Activated CD4-positive, CD25-positive, alpha-beta regulatory T cell treated with anti-CD3 and anti-CD28 coated beads, Interleukin-2, amount 50 U/mL, for 24 hours (primary cell): ENCODE measurements around the gene MOV10.

Source experiments
- ATAC-seq, 2 donors: fragments of 150-1000 bp; cut with Tn5 transposase; one replicate each; pipeline ENCODE4 v1.10.0; 2021; ENCODE audit warnings: mild to moderate bottlenecking in 1 of 2, moderate library complexity in 1 of 2

MOV10 gene

DNA sequence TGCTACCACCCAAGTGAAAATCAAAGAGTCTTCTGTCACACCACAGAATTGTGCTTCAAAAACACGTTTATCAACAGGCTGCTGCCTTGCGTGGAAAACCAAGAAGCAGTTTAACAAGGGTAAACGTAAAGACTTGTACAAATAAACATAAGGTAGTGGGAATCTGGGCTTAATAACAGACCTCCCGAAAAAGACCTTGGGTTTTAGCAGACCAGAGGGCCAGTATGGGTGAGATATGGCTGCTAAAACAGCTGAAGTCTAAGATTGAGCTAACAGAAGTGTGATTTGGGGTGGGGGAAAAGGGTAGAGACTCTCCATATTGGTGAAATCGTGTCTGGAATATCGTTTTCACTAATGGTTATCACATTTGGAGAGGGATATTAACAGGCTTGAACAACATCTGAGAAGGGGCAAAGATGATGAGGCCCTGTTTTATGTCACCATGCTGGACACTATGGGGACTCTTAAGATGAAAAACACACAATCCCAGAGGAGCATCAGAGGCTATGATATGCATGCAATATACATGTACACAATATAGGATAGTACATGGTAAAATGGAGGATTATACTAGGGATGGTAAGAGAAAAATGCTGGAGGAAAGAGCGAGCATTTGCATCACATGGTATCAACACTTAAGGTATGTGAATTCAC lies 1.4 kb downstream of the MOV10 start:
- no peak for ATAC-seq

DNA sequence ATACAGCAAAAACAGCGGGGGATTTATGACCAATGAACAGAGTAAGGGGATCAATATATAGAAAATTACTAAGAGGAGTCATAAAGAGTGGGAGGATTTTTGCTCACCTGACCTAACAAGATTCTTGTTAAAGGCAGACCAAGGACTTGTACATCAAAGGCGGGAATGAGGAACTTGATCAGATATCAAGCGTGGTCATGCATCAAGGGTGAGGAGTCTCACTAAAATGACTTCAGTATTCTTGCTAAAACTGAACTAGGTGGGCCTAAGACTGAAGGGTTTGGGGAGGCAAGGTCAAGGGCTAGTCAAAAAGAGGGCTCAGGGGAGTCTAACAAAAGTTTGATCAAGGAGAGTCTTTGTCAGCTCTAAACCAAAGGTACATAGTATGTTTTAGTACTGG lies 2.1 kb downstream of the MOV10 start:
- ATAC-seq: no peak

DNA sequence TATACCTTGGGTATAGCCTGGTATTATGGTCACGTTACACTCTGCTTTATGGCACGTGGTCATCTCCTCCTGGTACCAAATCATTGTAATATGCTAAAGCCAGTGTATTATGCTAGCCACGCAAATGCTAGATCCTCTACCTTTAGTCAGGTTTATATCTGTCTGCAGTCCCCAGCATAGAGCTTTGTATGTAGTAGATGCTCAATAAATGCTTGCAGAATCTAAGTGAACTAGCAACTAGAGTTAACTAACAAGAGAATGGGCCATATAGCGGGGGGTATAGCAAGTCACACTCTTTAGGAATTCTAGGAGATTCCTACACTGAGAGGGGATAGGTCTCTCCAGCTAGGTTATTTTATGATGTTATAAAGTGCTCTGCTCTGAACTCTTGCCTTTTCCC lies 3.0 kb downstream of the MOV10 start:
- ATAC-seq: no peak

DNA sequence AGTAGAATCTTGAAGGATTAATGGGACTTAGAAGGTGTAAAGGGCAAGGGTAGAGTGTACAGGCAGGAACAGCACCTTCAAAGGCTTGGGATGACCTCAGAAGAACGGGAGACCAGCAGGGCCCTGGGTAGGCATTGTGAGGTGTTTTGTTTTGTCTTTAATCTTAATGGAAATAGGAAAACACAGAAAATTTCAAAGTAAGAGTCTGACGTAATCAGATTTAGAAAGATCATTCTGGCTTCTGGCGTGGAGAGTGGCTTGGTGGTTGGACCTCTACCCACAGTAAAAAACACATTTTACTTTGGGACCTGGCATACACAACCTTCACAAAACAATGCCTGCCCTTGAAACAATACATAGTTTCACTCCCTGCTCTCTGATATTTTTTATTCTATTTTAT lies 4.1 kb downstream of the MOV10 start:
- no peak for ATAC-seq

DNA sequence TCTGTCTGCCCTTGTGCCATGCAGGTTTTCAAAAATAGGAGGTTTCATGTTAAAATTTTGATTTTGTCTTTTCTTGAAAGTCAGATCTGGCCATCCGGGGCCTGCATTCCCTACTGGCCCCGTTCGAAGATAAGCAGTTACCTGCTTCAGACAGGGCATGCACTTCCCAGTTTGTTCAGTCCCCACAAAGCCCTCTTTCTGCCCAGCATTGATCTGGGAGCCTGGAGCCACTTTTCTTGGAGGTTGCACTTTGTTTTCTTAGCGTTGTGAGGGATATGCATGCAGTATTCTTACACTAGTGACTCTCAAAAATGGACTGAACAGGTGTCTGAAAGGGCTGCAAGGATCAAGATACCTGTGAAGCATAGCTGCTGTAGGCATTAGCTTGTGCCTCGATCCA lies 11.5 kb downstream of the MOV10 start:
- no peak for ATAC-seq

DNA sequence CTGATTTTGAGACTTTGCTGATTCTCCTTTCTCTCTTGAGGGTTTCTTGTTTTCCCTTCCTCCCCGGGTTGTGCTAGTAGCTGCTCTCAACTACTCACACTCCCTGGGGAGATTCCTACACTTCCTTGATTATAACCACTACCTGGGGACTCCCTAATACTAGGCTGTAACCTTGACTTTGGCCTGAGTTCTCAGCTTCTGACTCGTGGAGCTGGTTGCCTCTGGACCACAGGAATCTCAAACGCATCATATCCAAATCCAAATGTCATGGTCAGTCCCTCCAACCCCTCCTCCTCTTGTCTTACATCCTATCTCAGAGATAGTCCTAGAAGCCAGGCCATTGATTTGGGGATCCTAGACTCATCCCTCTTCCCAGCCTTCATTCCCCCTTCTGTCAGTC lies 12.0 kb downstream of the MOV10 start:
- no peak for ATAC-seq

DNA sequence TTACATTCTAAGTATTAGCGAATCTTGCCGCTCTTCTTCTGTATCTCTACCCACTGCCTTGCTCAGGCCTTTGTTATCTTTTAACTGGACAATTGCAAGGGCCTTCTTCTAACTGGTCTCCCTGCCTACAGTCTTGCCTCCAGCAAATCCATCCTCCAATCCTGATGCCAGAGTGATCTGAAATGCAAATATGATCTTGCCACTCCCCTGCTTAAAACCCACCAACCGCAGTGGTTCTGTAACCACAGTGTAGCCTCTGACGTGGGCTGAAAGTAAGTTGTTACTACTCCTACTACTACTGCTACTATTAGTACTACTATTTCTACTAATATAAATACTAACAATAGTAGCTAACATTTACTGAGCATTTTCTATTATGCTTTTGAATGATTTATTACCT lies 12.4 kb downstream of the MOV10 start:
- ATAC-seq: no peak

DNA sequence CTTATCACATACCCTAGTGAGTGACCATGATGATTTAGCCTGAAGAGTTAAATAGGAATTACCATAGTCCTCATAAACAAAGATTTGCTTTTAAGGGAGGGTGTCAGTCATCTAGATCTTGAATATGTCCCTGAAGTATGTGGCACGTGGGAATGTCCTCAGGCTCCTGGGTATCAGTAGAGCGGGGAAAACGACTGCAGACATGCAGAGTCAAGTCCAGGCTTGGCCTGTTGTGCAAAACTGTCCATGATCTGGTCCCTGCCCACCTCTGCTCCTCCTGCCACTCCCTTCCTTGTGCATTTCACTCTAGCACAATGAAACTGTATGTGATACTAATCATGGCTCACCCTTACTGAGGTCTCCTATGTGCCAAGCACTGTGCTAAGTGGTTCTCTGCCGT lies 12.9 kb downstream of the MOV10 start:
- no peak for ATAC-seq

DNA sequence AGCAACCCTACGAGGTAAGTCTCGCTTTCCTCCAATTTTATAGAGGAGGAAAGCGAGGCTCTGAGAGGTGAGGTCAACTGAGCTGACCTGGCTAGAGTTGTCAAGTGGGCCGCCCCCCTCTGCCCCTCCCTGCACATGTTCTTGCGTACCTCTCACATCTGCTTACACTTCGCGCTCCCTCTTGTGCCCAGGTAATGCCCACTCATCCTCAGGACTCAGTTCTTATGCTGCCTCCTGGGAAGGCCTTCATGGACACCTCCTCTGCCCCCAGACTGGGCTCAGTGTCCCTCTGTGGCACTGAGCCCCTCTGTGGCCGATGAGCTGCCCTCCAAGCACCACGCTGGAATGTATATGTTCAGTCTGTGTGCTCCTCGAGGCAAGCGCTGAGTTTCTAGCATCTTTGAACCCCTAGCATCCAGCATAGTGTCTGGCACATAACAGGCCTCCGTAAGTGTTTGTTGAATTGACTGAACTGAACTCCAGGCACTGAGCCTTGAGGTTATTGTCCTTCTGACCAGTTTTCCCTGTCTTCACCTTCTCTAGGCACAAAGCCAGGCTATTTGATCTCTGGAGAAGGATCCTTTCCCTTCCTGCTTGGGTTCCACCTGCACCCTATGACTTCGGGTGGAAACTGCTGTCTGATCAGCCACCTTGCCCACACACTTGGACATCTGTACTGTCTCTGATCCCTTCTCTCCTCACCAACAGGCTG lies 13.5 kb downstream of the MOV10 start:
- no peak for ATAC-seq

DNA sequence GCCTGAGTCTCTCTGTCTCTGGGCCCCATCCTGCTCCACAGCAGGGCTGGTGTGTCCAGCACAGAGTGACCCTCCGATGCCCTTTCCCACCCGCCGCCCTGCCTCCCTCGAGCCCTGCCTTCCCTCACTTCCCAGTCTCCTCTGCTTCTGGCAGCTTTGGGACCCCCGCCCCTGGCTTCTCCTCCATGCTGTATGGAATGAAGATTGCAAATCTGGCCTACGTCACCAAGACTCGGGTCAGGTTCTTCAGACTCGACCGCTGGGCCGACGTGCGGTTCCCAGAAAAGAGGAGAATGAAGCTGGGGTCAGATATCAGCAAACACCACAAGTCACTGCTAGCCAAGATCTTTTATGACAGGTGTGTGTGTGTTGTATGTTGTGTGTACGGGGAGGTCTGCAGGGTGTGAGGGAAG lies 14.3 kb downstream of the MOV10 start:
- no peak for ATAC-seq

DNA sequence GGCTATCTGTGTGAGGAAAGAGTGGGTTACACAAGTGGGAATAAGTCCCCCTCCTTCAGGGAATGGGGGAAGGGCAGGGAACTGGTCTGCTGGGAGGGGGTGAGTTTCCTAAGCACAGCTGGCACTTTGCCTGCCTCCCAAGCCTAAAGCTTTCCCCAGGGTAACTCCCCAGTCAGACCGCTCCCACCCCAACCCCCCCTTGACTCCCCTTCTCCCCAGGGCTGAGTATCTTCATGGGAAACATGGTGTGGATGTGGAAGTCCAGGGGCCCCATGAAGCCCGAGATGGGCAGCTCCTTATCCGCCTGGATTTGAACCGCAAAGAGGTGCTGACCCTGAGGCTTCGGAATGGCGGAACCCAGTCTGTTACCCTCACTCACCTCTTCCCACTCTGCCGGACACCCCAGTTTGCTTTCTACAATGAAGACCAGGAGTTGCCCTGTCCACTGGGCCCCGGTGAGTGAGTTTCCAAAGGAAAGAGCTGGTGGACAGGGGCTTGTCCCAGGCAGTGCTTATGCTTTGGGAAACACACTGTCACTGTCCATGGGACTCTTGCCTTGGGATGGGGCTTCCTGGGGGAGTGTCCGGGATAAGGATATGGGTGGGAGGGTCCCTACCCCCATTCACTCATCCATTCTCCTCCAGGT lies 14.9 kb downstream of the MOV10 start:
- ATAC-seq: no peak

DNA sequence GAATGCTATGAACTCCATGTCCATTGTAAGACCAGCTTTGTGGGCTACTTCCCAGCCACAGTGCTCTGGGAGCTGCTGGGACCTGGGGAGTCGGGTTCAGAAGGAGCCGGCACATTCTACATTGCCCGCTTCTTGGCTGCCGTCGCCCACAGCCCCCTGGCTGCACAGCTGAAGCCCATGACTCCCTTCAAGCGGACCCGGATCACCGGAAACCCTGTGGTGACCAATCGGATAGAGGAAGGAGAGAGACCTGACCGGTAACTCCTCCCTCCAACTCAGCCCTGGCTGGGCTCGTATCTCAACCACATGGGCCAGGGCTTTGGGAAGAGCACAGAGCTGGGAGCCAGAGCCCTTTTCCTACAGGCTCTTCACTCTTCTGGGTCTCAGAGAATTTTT lies 15.4 kb downstream of the MOV10 start:
- ATAC-seq: no peak

DNA sequence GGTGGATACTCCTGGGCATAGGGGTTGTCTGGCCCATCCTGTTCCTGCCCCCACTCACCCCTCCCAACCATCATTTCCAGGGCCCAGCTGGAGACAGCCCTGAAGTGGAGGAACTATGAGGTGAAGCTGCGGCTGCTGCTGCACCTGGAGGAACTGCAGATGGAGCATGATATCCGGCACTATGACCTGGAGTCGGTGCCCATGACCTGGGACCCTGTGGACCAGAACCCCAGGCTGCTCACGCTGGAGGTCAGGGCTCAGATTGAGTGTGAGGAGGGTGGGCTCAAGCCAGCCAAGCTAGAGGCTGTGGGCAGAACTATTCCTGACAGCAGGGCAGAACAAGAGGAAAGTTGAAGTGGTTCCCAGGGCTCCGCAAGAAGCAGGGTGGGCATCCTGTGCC lies 18.2 kb downstream of the MOV10 start:
- ATAC-seq: no peak

DNA sequence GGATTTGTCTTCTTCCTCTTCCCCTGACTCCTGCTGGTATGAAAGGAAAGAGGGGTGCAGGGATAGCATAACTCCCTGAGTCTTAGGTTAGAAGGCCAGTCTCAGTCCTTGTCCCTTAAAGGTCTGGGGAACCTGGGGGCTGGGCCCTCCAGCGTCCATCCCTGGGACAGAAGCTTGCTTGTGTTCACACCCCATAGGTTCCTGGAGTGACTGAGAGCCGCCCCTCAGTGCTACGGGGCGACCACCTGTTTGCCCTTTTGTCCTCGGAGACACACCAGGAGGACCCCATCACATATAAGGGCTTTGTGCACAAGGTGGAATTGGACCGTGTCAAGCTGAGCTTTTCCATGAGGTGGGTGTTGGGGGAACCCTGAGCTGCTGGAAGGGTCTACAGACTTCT lies 19.4 kb downstream of the MOV10 start:
- no peak for ATAC-seq

DNA sequence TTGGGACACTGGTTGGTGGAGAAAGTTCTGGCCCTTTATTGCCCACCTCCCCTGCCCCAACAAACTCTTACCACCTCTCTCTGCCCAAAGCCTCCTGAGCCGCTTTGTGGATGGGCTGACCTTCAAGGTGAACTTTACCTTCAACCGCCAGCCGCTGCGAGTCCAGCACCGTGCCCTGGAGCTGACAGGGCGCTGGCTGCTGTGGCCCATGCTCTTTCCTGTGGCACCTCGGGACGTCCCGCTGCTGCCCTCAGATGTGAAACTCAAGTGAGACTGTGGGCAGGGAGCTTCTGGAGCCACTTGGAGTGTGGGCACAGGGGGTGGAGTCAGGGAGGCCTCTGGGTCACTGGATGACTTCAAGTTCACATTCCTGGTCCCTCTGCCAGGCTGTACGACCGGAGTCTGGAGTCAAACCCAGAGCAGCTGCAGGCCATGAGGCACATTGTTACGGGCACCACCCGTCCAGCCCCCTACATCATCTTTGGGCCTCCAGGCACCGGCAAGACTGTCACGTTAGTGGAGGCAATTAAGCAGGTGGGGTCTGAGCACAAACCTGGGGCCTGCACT lies 20.0 kb downstream of the MOV10 start:
- no peak for ATAC-seq

DNA sequence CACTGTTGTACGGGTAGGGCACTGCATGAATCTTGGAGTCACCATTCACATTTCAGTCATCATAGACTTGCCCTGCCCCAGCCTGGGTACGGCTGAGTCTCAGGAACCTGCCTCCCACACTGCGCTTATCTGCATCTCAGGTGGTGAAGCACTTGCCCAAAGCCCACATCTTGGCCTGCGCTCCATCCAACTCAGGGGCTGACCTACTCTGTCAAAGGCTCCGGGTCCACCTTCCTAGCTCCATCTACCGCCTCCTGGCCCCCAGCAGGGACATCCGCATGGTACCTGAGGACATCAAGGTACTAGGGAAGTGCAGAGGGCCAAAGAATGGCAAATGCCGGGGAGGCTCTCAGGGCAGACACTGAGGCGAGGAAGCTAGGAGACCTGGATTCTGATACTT lies 20.8 kb downstream of the MOV10 start:
- no peak for ATAC-seq

DNA sequence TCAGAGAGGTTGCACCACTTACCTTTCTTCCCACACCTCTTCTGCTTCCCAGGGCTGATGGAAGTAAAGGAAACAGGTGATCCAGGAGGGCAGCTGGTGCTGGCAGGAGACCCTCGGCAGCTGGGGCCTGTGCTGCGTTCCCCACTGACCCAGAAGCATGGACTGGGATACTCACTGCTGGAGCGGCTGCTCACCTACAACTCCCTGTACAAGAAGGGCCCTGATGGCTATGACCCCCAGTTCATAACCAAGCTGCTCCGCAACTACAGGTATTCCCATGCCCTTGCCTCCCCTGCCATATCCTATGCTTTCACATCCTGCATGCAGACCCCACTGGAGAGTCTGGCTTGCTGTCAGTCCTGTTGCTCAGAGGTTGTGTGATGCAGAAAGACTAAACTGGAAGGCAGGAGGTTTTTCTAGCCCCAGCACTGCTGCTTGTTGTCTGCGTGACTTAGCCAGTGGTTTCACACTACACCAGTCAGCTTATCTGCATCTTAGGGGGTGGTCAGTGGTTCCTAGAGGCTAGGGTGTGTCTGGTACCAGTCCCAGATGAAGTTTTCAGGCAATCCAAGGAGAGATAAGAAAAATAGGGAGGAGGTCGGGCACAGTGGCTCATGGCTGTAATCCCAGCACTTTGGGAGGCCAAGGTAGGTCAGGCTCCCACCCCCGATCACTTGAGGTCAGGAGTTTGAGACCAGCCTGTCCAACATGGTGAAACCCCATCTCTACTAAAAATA lies 22.3 kb downstream of the MOV10 start:
- ATAC-seq: no peak

DNA sequence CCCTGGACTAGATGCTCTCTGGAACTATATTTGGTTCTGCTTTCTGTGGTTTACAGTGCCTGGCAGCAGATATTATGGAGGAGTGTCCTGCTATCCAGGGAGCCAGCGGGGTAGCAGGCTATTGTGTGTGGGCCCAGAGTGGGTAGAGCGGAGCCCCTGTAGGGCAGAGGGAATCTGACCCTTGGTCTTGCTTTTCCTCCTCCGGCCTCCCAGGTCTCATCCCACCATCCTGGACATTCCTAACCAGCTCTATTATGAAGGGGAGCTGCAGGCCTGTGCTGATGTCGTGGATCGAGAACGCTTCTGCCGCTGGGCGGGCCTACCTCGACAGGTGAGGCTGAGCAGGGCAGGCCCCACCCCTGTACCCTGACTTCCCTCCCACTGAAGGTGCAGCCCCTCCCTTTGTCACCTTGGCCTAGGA lies 23.3 kb downstream of the MOV10 start:
- ATAC-seq: no peak

DNA sequence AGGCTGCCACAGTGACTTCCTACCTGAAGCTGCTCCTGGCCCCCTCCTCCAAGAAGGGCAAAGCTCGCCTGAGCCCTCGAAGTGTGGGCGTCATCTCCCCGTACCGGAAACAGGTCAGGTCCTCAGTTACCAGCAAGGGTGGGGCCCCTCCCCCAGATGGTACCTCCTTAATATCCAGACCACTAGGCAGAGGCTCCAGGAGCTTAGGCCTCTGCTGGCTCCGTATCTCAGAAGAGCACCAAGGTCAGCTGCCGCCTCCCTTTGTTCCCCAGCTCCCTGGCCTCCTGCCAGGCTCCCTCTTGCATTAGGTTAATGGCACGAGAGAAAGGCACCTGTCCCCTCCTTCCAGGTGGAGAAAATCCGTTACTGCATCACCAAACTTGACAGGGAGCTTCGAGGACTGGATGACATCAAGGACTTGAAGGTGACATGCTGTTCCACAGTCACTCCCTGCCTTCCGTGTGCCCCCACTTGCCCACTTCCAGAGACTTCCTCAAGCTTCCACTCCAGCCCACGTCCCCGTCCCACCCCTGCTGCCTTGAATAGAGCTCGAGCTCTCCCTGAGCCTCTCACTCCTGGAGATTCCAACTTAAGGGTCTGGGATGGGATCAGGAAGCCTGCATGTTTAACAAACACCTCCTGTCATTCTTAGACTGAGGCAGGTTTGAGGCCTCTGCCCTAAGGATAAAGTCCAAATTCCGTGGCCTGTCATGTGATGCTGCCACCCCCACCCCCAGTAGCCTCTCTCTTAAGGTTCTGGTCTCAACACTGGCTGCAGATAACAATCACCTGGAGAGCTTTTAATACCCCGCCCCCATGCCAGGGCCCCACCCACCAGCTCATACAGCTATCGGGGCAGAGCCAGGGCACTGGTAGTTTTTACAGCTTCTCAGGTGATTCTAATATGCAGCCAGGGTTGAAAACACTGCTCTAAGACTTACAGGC lies 24.2 kb downstream of the MOV10 start:
- no peak for ATAC-seq

DNA sequence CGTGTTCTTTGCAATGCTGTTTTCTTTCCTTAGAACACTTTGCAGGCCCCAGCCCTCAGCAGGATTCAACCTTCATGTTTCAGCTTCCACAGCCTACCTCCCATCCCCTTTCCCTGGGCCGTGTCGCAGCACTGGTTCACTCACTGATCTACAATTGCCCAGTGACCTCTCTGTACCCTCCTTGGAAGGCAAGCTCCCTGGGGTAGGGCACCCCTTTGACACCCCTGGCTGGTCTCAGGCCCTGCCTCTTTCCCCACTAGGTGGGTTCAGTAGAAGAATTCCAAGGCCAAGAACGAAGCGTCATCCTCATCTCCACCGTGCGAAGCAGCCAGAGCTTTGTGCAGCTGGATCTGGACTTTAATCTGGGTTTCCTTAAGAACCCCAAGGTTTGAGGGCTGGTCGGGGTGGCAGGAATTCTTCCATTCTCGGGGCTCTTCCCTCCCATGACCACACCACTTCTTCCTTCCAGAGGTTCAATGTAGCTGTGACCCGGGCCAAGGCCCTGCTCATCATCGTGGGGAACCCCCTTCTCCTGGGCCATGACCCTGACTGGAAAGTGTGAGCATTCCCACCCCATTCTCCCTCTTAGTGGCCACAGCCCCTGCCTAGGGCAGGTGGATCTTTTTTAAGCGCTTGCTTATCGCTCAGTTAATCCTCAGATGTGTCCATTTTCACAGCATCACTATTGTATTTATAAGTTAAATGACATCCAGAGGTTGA lies 25.1 kb downstream of the MOV10 start:
- ATAC-seq: no peak
